ENCODE data around the gene CASZ1.
A peak's percentile ranks its signal among the peaks of the same experiment; 100 is the strongest.

DNA sequence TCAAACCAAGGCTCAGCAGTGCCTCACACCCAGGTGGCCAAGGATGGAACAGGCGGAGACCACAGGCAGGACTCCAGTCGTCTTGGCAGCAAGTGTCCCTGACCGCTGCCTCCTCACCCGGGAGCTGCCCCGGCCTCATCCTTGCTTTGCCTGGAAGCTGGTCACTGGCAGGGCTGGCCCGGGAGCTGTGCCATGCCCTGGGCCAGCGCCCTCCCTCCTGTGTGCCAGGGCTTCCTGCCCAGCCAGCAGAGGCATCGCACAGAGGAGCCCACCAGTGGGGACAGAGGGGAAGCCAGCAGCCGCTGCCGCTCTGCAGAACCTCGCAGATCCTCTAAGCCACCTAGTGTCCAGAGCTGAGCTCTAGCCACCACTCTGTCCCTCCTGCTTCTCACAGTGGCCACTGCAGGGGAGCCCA, 7.8 kb downstream of the CASZ1 start:
- TF ChIP-seq CTCF (IDR thresholded peaks at IDR 0.05 in 8 of 11, conservative IDR thresholded peaks at IDR 0.05 in 3 of 11), result peak in 8 of 11 experiments; percentile 11 to 55 (median 26)
- TF ChIP-seq POLR2A (IDR thresholded peaks at IDR 0.05), result no peak

Measured in spleen (tissue), 7 donors.